Muscle of back (tissue), 13 donors: Measurements from ENCODE around the gene SUSD1. TPM values are rescaled to one million over a fixed set of nuclear protein-coding genes. Genes with fewer than 3 reads are reported as not detected.
"Not testable (repeated sequence)": the region's sequence is repeated elsewhere in the genome, so short reads cannot be mapped to it uniquely, and the experiment has no call there.

Experiments used
- DNase-seq, 3 donors: peaks; one replicate each; pipeline versions ENCODE4 v3.0.0 to v3.0.0-alpha.2; 2013
- long read RNA-seq, 9 donors: transcript quantifications; one replicate each; lab custom pipeline, GENCODE V29; 2026
- polyA plus RNA-seq, 10 donors: library from polyadenylated mRNA; unstranded; fragments of 120-200 nt; gene quantifications; one replicate each; pipeline ENCODE4 v1.2.1, GENCODE V29; 2013; ENCODE audit not compliant: insufficient read length in 10 of 10

The SUSD1 gene
- 10 to 100 TPM in 4 of 10 donors, 1 to 10 TPM in 6; 5.0 to 14.4 (median 9.0) TPM for polyA plus RNA-seq
- long read RNA-seq, donor 1 = 0 reads
- long read RNA-seq, donor 2 = 0 reads
- long read RNA-seq, donor 3 = 0 reads
- long read RNA-seq, donor 4 = 0 reads
- long read RNA-seq, donor 5 = 0 reads
- long read RNA-seq, donor 6 = 0 reads
- long read RNA-seq, donor 7 = 0 reads
- long read RNA-seq, donor 8 = 0 reads
- long read RNA-seq, donor 9 = 0 reads

- DNase-seq = peak in 2 of 3 donors; percentile 35 to 76
Measured at GRCh38 chr9:112174965-112175795, at the start of gene SUSD1. Gene SUSD1, minus strand, starts transcription at chr9:112175297. Its CDS starts 62 bp downstream, at chr9:112175235.

DNA sequence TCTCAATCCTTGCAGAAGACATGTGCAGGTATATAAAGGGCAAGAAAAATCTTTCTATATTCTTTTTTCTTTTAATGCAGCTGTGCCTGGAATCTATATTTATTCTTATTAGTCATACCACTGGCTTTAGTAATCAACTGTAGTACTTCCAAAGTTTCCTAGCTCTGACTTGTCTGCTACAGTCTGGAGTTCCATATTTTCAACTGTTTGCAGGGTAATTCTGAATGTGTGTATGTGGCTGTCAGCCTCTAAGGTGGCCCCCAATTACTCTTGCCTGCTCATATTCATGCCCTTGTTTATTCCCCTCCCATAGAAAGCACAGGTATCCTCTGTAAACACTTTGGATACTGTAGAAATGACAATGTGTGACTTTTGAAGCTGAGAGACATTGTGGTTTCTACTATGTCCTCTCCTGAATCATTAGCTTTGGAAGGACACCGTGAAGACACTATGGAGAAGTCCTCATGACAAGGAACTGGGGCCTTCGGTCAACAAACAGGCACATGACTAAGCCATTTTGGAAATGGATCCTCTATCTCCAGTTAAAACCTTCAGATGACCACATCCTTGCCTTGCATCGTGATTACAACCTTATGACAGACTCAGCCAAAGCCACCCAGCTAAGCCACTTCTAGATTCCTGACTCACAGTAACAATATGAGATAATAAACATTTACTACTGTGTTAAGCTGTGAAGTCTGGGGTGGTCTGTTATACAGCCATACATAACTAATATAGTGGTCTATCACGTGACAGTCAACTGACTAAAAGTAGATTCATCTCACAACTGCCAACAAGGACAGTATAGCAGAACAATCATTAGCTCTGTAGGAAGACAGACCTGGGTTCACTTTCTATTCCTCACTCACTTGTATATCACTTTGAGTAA lies 49.5 kb upstream of the SUSD1 start:
- peak in 1 of 3 donors; percentile 23 for DNase-seq

GRCh38 chr9:112218908-112219307 lies 43.8 kb upstream of the SUSD1 start:
- DNase-seq = no peak

GRCh38 chr9:112212926-112213325 lies 37.8 kb upstream of the SUSD1 start:
- no peak for DNase-seq

DNA sequence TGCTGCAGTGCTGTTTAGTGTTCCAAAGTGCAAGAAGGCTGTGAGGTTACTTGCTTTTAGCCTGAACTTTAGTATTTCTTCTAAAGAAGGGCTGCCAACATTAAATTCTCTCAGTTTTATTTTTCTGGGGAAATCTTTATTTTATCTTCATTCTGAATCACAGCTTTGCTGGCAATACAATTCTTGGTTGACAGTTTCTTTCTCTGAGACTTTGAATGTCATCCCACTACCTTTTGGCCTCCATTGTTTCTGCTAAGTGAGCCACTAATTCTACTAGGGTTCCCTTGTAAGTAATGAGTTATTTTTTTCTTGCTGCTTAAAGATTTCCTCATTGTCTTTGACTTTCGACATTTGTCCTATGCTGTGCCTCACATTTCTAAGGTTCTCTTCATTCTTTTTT lies 32.4 kb upstream of the SUSD1 start:
- no peak for DNase-seq

- DNase-seq = peak in 1 of 3 donors; percentile 13
Measured at GRCh38 chr9:112203536-112203935, 28.4 kb upstream of the SUSD1 start.

GRCh38 chr9:112200711-112201110 lies 25.6 kb upstream of the SUSD1 start:
- no peak for DNase-seq

GRCh38 chr9:112198646-112199045 lies 23.5 kb upstream of the SUSD1 start:
- DNase-seq = no peak

DNA sequence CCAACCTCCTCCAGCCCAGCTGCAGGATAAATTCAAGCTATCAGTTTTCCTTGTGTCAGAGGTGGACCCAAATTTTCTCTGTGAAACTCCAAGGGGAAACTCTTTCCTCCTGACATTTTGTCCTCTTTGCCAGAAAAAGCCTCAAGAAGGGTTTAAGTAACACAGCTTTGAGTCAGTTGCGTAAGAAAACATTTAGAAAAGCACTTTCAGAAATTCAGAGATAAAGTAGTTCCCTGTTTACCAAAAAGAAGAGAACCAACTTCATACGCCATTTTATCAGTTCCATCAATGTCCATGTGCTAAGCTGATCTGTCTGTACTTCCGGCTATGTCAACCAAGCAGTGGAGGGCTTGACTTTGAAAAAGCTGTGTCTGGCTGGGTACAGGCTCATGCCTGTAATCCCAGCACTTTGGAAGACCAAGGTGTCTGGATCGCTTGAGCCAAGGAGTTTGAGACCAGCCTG lies 19.9 kb upstream of the SUSD1 start:
- peak in 1 of 3 donors; percentile 40 for DNase-seq

- no peak for DNase-seq
Measured at GRCh38 chr9:112193572-112194288, 18.6 kb upstream of the SUSD1 start.

DNA sequence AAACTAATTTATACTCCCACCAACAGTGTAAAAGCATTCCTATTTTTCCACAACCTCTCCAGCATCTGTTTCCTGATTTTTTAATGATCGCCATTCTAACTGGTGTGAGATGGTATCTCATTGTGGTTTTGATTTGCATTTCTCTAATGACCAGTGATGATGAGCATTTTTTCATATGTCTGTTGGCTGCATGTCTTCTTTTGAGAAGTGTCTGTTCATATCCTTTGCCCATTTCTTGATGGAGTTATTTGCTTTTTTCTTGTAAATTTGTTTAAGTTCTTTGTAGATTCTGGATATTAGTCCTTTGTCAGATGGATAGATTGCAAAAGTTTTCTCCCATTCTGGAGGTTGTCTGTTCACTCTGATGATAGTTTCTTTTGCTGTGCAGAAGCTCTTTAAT lies 15.2 kb upstream of the SUSD1 start:
- DNase-seq = not testable (repeated sequence)

DNA sequence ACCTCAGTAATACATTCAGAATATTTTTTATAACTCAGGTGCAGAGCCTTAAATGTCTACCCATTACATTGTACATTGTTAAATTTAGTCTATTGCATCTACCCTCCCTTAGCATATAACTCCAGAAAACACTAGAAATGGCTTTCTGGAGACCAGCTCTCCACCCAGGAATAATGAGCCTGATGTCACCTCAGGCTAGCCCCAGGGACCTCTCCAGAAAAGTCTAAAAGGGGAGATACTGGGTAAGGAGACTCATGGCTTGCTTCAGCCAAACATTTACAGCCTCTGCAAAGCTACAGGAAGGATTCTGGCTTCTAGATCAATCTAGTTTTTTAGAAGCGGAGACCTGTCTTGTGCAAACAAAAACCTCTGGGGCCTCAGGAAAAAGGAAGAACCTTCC lies 13.8 kb upstream of the SUSD1 start:
- no peak for DNase-seq

DNA sequence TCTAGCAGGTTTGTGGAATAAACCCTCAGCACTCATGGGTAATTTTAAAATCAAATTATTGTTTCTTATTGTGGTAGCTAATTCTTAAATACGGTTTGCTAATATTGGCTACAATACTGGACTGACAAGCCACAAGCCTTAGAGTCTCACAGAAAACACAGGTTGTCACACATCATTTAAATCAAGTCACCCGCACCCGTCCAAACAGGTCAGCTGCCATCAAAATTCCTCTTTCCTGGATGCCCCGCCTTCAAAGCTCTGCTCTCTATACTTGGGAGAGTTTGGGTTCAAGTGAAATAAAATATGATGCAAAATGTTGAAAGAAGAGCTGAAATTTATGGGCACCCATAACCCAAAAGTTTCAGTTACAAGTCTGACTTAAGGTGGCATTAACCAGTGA lies 12.3 kb upstream of the SUSD1 start:
- no peak for DNase-seq

- no peak for DNase-seq
Measured at GRCh38 chr9:112186695-112187094, 11.6 kb upstream of the SUSD1 start.

GRCh38 chr9:112184946-112185345 lies 9.8 kb upstream of the SUSD1 start:
- peak in 1 of 3 donors; percentile 33 for DNase-seq

DNA sequence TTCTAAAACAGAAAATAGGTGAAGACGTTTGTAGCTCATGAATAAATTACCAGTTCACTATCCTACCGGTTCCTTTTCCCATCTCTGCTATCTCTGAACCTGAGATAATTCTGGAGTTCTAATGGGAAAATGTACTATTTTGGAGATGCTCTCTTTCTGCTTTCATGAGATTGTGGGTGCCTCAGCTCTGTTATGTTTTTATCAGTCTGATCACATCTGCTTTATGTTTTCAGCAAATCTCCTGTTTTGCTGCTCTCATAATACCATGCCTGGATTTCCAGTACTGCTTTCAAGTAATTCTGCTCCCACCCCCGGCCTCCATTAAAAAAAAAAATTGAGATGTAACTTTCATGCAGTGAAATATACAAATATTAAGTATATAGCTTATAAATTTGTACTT lies 9.1 kb upstream of the SUSD1 start:
- no peak for DNase-seq

GRCh38 chr9:112180387-112180881 lies 5.3 kb upstream of the SUSD1 start:
- DNase-seq = no peak

- DNase-seq = no peak
Measured at GRCh38 chr9:112179816-112180215, 4.7 kb upstream of the SUSD1 start.

- no peak for DNase-seq
Measured at GRCh38 chr9:112176524-112176923, 1.4 kb upstream of the SUSD1 start.

DNA sequence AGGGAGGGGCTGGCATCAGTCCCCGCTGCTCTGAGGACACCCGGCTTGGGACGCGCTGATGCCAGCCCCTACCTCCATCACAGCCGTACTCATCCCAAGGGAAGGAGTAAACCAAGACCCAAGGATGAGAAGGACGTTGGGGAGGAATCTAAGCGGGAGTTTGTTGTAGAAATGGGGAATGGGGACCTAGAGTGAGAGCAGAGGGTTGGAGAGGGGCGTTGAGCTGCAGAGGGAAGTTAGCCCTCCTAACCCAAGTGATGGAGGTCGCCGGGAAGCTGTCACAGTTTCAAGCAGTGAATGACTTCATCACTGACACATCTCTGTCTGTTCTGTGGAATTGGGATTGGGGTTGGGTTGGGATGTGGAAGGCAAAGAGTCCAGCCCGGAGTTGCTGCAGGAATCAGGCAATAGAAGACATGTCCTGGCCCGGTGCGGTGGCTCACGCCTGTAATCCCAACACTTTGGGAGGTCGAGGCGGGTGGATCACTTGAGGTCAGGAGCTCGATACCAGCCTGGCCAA lies 759 bp upstream of the SUSD1 start:
- no peak for DNase-seq
